ENCODE results near the gene CDC123. TPM values are rescaled to one million over a fixed set of nuclear protein-coding genes. Genes with fewer than 3 reads are reported as not detected.

CDC123 gene
- total RNA-seq, 1 donor: 93.0 TPM

GRCh38 chr10:12189426-12189825 lies 6.6 kb upstream of the CDC123 start:
- TF ChIP-seq, protein P1, sequence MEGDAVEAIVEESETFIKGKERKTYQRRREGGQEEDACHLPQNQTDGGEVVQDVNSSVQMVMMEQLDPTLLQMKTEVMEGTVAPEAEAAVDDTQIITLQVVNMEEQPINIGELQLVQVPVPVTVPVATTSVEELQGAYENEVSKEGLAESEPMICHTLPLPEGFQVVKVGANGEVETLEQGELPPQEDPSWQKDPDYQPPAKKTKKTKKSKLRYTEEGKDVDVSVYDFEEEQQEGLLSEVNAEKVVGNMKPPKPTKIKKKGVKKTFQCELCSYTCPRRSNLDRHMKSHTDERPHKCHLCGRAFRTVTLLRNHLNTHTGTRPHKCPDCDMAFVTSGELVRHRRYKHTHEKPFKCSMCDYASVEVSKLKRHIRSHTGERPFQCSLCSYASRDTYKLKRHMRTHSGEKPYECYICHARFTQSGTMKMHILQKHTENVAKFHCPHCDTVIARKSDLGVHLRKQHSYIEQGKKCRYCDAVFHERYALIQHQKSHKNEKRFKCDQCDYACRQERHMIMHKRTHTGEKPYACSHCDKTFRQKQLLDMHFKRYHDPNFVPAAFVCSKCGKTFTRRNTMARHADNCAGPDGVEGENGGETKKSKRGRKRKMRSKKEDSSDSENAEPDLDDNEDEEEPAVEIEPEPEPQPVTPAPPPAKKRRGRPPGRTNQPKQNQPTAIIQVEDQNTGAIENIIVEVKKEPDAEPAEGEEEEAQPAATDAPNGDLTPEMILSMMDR (IDR thresholded peaks at IDR 0.05; ENCODE audit: insufficient read depth, low read length): no peak
- no peak overlapping the region for H3K4me3 ChIP-seq (ENCODE audit: low read depth, low read length)
- no peak for DNase-seq (ENCODE audit: low read depth)

DNA sequence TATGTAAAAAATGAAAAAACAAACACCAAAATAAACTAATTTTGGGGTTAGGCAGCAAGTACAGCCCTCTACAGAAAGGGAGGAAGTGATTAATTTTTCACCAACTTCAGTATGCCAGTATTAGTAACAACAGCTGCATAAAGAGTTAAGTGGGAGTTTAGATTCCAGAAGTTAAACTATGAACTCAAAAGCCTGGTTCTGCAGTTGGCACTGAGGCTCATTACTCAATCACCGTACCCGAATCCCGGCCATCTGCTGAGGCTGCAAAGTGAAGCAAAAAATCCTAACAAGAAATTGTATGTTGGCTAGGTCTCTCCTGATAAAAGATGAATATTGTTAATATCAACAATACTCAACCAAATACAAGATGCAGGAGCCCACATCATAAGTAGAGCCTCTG lies 4.3 kb upstream of the CDC123 start:
- DNase-seq (ENCODE audit: low read depth): no peak
- TF ChIP-seq, protein P1 (IDR thresholded peaks at IDR 0.05; ENCODE audit: insufficient read depth, low read length): no peak
- no peak overlapping the region for H3K4me3 ChIP-seq (ENCODE audit: low read depth, low read length)

DNA sequence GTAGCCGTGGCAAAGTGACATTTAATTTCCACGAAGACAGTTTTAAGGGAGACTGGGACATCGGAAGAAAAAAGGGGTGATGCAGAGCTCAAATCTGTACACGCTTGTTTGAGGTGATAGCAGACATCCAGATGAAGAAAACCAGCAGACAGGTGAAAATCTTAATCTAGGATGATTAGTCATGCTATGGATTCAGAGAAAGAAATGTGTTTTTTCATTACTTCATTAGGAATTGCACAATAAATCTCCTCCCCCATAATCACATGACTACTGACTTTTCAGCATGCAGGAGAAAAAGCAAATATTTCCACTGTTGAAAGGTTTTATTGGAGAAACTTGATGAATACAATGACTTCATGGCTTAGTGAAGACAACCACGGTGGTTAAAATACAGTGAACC lies 2.8 kb upstream of the CDC123 start:
- TF ChIP-seq, protein P1 (IDR thresholded peaks at IDR 0.05; ENCODE audit: insufficient read depth, low read length): no peak
- peak; percentile 56 for DNase-seq (ENCODE audit: low read depth)
- H3K4me3 ChIP-seq (ENCODE audit: low read depth, low read length): no peak overlapping the region

DNA sequence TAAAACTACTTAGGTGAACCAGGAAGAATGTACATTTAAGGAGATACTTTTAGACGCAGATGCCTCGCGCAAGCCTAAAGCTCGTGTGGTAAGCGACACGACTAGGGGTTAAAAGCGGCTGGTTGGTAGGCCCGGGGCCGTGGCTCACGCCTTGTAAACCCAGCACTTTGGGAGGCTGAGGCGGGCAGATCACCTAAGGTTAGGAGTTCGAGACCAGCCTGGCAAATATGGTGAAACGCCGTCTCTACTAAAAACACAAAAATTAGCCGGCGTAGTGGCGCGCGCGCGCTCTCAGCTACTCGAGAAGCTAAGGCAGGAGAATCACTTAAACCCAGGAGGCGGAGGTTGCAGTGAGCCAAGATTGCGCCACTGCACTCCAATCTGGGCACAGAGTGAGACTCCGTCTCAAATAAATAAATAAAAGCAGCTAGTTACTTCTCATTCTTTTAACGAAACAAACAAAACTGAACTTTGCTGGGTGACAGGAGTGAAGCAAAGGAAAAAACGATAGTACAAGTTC lies 1.2 kb upstream of the CDC123 start:
- H3K4me3 ChIP-seq (ENCODE audit: low read depth, low read length): peak overlapping the region; percentile 99
- TF ChIP-seq, protein P1 (IDR thresholded peaks at IDR 0.05; ENCODE audit: insufficient read depth, low read length): no peak
- peak; percentile 49 for DNase-seq (ENCODE audit: low read depth)

DNA sequence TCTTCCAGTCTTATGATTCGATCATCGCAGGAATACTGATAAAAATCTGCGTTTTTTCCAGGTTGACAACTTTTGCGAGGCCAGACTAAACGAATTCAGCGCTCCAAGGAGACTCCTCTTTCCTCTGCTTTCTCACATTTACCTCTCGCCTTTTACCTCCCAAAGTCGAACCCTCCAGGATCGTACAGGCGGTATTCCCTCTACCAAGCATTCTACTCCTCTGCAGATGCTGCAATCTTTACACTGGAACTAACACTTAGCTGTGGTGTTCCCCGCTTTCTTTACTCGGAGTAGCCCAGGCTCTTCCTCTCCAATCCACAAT lies 746 bp upstream of the CDC123 start:
- DNase-seq (ENCODE audit: low read depth): no peak
- H3K4me3 ChIP-seq (ENCODE audit: low read depth, low read length): peak overlapping the region; percentile 99
- TF ChIP-seq, protein P1 (IDR thresholded peaks at IDR 0.05; ENCODE audit: insufficient read depth, low read length): no peak

GRCh38 chr10:12196531-12197211 lies 683 bp downstream of the CDC123 start:
- no peak for DNase-seq (ENCODE audit: low read depth)
- peak overlapping the region; percentile 99 for H3K4me3 ChIP-seq (ENCODE audit: low read depth, low read length)
- TF ChIP-seq, protein P1 (IDR thresholded peaks at IDR 0.05; ENCODE audit: insufficient read depth, low read length): no peak

DNA sequence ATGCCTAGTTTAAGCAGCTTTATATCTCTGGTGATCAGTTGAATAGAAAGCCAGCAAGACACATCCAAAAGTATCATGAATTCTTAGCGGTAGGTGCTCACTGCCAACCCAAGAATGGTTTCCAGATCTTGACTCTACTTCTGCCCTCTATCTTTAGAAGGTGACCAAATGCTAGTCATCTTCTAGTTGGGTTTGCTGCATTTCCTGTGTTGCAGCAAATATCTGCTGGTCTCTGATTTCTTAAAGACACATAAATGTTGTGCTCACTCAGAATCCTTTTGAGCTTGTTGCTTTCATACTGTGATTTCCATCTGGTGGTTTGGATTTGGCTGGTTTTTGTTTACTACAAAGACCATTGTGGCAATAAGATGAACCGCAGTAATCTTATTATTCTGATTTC lies 2.2 kb downstream of the CDC123 start:
- no peak overlapping the region for H3K4me3 ChIP-seq (ENCODE audit: low read depth, low read length)
- DNase-seq (ENCODE audit: low read depth): no peak
- TF ChIP-seq, protein P1 (IDR thresholded peaks at IDR 0.05; ENCODE audit: insufficient read depth, low read length): no peak

Measured in fibroblast of the aortic adventitia (primary cell).